ENCODE measurements around the gene ZNF107. TPM values are rescaled to one million over a fixed set of nuclear protein-coding genes. Genes with fewer than 3 reads are reported as not detected.

ZNF107 gene
- total RNA-seq, 1 experiment from 2014 or later, result 24.7 TPM

DNA sequence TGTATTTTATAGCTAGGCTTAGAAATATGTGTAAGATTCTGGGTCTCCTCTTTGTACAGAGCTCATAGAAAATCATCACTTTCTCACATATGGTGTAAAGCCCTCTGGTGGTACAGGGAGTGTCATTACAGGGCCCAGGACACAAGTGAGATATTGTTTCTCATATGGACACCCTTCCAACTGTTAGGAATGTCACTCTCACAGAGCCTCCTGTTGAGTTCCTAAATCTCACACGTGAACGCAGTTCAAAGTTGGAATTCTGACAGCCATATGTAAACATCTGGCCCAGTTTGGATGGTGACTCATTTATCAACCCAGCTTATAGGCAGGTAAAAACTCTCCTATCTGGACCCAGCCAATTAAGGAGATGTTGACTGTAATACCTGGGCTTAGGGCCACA, 35.4 kb upstream of the ZNF107 start:
- H3K9me3 Mint-ChIP-seq, result peaks cover 44 to 47% of the 10 kb centered on the region in 2 experiments
- no peak overlapping the region for H3T11ph ChIP-seq (ENCODE audit: low read length)
- H2AK5ac ChIP-seq (ENCODE audit: insufficient read length, low read length), result no peak overlapping the region
- no peak overlapping the region for H2BK5ac ChIP-seq (ENCODE audit: insufficient read length, low read length)
- H3K23ac ChIP-seq (ENCODE audit: insufficient read length, low read depth, low read length), result no peak overlapping the region
- H3K4me1 ChIP-seq (ENCODE audit: insufficient read depth, low read length), result no peaks in the 10 kb centered on the region
- no peak overlapping the region for H3K56ac ChIP-seq (ENCODE audit: insufficient read length, low read depth, low read length)
- H3K4me2 ChIP-seq (ENCODE audit: insufficient read depth, insufficient read length, low read length), result no peak overlapping the region
- no peak overlapping the region for H3K27ac ChIP-seq (ENCODE audit: insufficient read length, low read depth, low read length)
- H3K9ac ChIP-seq (ENCODE audit: extremely low read depth, insufficient read length, low read length), result no peak overlapping the region
- H3K79me2 ChIP-seq (ENCODE audit: insufficient read depth, low read length), result no peaks in the 10 kb centered on the region
- no peaks in the 10 kb centered on the region for H4K20me1 ChIP-seq (ENCODE audit: control insufficient read depth, insufficient read depth, insufficient read length)
- no peak for DNase-seq
- no peaks in the 10 kb centered on the region for H3K23me2 ChIP-seq (ENCODE audit: insufficient read length, low read depth, low read length, poor library complexity, severe bottlenecking)
- H3K14ac ChIP-seq (ENCODE audit: insufficient read depth, low read length), result no peak overlapping the region
- no peaks in the 10 kb centered on the region for H3K4me1 Mint-ChIP-seq
- no peak overlapping the region for H4K91ac ChIP-seq (ENCODE audit: insufficient read length, low read depth, low read length)
- peaks cover 91% of the 10 kb centered on the region for H3K9me3 ChIP-seq (ENCODE audit: control insufficient read depth, low read depth, low read length)
- H2BK120ac ChIP-seq (ENCODE audit: low read depth, low read length, poor library complexity, severe bottlenecking), result no peak overlapping the region
- no CpG with 5 or more reads among the region's 2 CpGs for WGBS (ENCODE audit: extremely low coverage, insufficient read length, low lambda C conversion rate)
- peak; percentile 42; the same call in 2 of the 3 replicates for TF ChIP-seq CTCF (conservative IDR thresholded peaks at IDR 0.05)
- H3K18ac ChIP-seq (ENCODE audit: insufficient read length, low read depth, low read length), result no peak overlapping the region
- H2BK12ac ChIP-seq (ENCODE audit: insufficient read length, low read depth, low read length), result no peak overlapping the region
- peaks cover 0 to 20% (median 6%) of the 10 kb centered on the region in 3 experiments; a peak in 5 of 7 replicates for H3K36me3 Mint-ChIP-seq (ENCODE audit: insufficient read depth in 1 of 3, low read depth in 3 of 3)
- H3K27me3 Mint-ChIP-seq (ENCODE audit: low read depth), result no peaks in the 10 kb centered on the region
- H3K4ac ChIP-seq (ENCODE audit: low read depth, low read length), result no peak overlapping the region
- H4K8ac ChIP-seq (replicated peaks; ENCODE audit: insufficient read length, low read depth, low read length), result no peak overlapping the region
- no peak overlapping the region for H3K4me3 Mint-ChIP-seq
- H2BK20ac ChIP-seq (ENCODE audit: low read depth, low read length, poor library complexity, severe bottlenecking), result no peak overlapping the region
- H4K5ac ChIP-seq (ENCODE audit: insufficient read length, low read depth, low read length), result no peak overlapping the region
- H3K27me3 ChIP-seq (ENCODE audit: insufficient read depth, low read length), result no peaks in the 10 kb centered on the region
- no peak overlapping the region for H2AFZ ChIP-seq (ENCODE audit: low read length)
- no peak overlapping the region for H2BK15ac ChIP-seq (ENCODE audit: low read depth, low read length)
- no peak overlapping the region for H3K27ac Mint-ChIP-seq
- no peaks in the 10 kb centered on the region for H3K79me1 ChIP-seq (ENCODE audit: insufficient read depth, low read depth, low read length, poor library complexity, severe bottlenecking)

Data from H9 (cell line).